OCI-LY1 (cell line): ENCODE results near the gene KCNJ4.

Experiments used
- H2AFZ ChIP-seq: fragments of 200-600 bp; sonication (generic), shearing (Covaris generic); 2 replicates; pipeline ENCODE4 v1.6.0; 2014; ENCODE audit warnings: antibody characterized with exemption, mild to moderate bottlenecking, low read length
- H3F3A ChIP-seq: fragments of 200-600 bp; sonication (generic), shearing (Covaris generic); 2 replicates; pipeline ENCODE4 v1.6.0; 2014; ENCODE audit warnings: mild to moderate bottlenecking, antibody characterized with exemption, low read length, moderate library complexity; ENCODE audit not compliant: insufficient read depth
- H3K27ac ChIP-seq: fragments of 200-600 bp; sonication (generic); 2 replicates; pipeline ENCODE4 v1.5.1; 2014; ENCODE audit warnings: low read length, mixed run types, mild to moderate bottlenecking, low read depth; ENCODE audit not compliant: poor library complexity, severe bottlenecking
- H3K27me3 ChIP-seq: fragments of 200-600 bp; sonication (generic); 2 replicates; pipeline ENCODE4 v1.6.0; 2014; ENCODE audit warnings: antibody characterized with exemption, mild to moderate bottlenecking, low read length, moderate library complexity; ENCODE audit not compliant: insufficient read depth
- H3K36me3 ChIP-seq: fragments of 200-600 bp; sonication (generic); 2 replicates; pipeline ENCODE4 v1.6.1; 2014; ENCODE audit warnings: mild to moderate bottlenecking, antibody characterized with exemption, low read length, moderate library complexity, mixed read lengths; ENCODE audit not compliant: insufficient read depth
- H3K4me1 ChIP-seq: fragments of 200-600 bp; sonication (generic); 2 replicates; pipeline ENCODE4 v1.5.1; 2014; ENCODE audit warnings: mild to moderate bottlenecking, low read length, moderate library complexity; ENCODE audit not compliant: insufficient read depth, severe bottlenecking
- H3K4me2 ChIP-seq: fragments of 200-600 bp; sonication (generic), shearing (Covaris generic); 2 replicates; pipeline ENCODE4 v1.6.1; 2014; ENCODE audit warnings: low read length
- H3K4me3 ChIP-seq: fragments of 200-600 bp; sonication (generic); 2 replicates; pipeline ENCODE4 v1.5.1; 2014; ENCODE audit warnings: low read length, low read depth, mild to moderate bottlenecking, mixed read lengths; ENCODE audit not compliant: poor library complexity, severe bottlenecking
- H3K79me2 ChIP-seq: fragments of 200-600 bp; shearing (Covaris generic); 2 replicates; pipeline ENCODE4 v1.6.1; 2016; ENCODE audit warnings: mixed run types, low read length, mixed read lengths; ENCODE audit not compliant: insufficient read depth
- H3K9ac ChIP-seq: fragments of 200-600 bp; sonication (generic), shearing (Covaris generic); 2 replicates; pipeline ENCODE4 v1.6.1; 2014; ENCODE audit warnings: mild to moderate bottlenecking, low read length, mixed read lengths
- H3K9me2 ChIP-seq: fragments of 200-600 bp; sonication (generic), shearing (Covaris generic); 2 replicates; pipeline ENCODE4 v1.6.1; 2014; ENCODE audit warnings: low read depth, mild to moderate bottlenecking, low read length, mixed read lengths
- H3K9me3 ChIP-seq: fragments of 200-600 bp; shearing (Covaris generic); 2 replicates; pipeline ENCODE4 v1.6.1; 2014; ENCODE audit warnings: low read length, mixed read lengths
- H4K20me1 ChIP-seq: fragments of 200-600 bp; sonication (generic), shearing (Covaris generic); 2 replicates; pipeline ENCODE4 v1.6.0; 2016; ENCODE audit warnings: mild to moderate bottlenecking, low read length; ENCODE audit not compliant: insufficient read depth
- EZH2 ChIP-seq: fragments of 200-600 bp; sonication (generic), shearing (Covaris generic); IDR thresholded peaks from 2 replicates; pipeline ENCODE4 v1.8.0; 2017; ENCODE audit warnings: borderline replicate concordance, mixed run types, mild to moderate bottlenecking, antibody characterized with exemption, low read length, moderate library complexity, mixed read lengths
- TF ChIP-seq, protein P1 (sequence below): fragments of 200-600 bp; sonication (generic), shearing (Covaris generic); IDR thresholded peaks from 2 replicates; pipeline ENCODE4 v1.5.1; 2017; ENCODE audit warnings: mild to moderate bottlenecking, antibody characterized with exemption, low read length, moderate library complexity, mixed read lengths

KCNJ4 gene

DNA sequence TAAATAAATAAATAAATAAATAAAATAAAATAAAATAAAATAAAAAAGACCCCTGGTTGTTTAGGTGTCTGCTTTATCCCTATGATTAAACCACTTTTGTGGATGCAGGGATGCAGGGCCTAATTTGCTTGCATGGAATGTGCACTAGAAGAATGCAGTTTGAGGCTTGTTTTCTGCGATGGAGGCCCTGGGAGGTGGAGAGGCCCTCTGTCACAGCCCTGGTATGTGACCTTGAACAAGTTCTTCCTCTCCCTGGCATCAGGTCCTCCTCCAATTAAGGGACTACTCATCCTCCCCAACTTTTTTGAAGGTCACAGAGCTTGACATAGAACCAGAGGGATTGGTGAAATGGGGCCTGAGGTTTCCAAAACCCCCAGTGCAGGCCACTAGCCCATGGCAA is 22.7 kb downstream of the KCNJ4 start:
- no peaks in the 10 kb centered on the region for H3K36me3 ChIP-seq
- no peaks in the 10 kb centered on the region for H4K20me1 ChIP-seq
- H3F3A ChIP-seq: no peaks in the 10 kb centered on the region
- H3K27me3 ChIP-seq: 0 out of 2 replicates have a peak, but pooled peaks cover 6% of the 10 kb centered on the region
- no peak overlapping the region for H3K9ac ChIP-seq
- H3K79me2 ChIP-seq: no peaks in the 10 kb centered on the region
- no peak overlapping the region for H3K27ac ChIP-seq
- no peaks in the 10 kb centered on the region for H3K9me2 ChIP-seq
- no peaks in the 10 kb centered on the region for H3K9me3 ChIP-seq
- no peaks in the 10 kb centered on the region for H3K4me1 ChIP-seq
- no peak overlapping the region for H2AFZ ChIP-seq
- no peak for TF ChIP-seq EZH2
- TF ChIP-seq, protein P1, sequence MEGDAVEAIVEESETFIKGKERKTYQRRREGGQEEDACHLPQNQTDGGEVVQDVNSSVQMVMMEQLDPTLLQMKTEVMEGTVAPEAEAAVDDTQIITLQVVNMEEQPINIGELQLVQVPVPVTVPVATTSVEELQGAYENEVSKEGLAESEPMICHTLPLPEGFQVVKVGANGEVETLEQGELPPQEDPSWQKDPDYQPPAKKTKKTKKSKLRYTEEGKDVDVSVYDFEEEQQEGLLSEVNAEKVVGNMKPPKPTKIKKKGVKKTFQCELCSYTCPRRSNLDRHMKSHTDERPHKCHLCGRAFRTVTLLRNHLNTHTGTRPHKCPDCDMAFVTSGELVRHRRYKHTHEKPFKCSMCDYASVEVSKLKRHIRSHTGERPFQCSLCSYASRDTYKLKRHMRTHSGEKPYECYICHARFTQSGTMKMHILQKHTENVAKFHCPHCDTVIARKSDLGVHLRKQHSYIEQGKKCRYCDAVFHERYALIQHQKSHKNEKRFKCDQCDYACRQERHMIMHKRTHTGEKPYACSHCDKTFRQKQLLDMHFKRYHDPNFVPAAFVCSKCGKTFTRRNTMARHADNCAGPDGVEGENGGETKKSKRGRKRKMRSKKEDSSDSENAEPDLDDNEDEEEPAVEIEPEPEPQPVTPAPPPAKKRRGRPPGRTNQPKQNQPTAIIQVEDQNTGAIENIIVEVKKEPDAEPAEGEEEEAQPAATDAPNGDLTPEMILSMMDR: no peak
- no peak overlapping the region for H3K4me2 ChIP-seq
- no peak overlapping the region for H3K4me3 ChIP-seq

DNA sequence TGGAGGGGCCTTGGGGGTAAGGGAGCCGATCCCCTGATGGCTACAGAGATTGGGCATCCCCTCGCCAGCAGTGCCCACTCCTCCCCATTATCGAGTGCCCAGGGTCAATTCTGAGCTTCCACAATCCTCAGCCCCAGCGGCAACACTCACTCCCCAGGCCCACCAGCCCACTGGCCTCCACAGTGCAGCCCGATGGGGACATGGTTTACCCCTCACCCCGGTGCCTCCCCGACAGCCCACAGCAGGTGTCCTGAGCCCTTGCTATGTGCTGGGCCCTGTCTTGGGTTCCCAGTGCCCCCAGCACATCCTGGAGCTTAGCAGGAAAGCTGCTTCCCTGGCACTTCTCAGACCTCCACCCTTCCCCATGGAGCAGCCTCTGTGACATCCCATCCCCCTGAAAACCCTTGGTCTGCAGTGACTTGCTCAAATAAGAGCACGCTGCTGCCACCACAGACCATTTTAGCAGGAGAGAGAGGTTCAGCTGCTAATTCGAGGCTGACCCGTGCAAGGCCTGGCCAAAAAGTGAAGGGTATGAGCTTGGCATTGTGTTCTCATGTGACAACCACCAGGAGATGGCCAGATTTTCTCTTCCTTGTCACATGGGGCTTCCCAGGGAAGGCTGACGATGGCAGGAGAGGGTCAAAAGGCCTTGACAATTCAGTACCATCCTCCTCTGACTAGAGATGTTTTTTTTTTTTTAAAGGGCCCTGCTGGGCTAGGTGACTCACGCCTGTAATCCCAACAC is 23.6 kb downstream of the KCNJ4 start:
- Histone ChIP-seq H4K20me1 (no peaks in the 10 kb centered on the region), H3K79me2 (no peaks in the 10 kb centered on the region), H3K4me2 (no peak overlapping the region), H3K4me3 (no peak overlapping the region), H3K27ac (no peak overlapping the region), H3F3A (no peaks in the 10 kb centered on the region), H3K4me1 (no peaks in the 10 kb centered on the region), H3K9me2 (no peaks in the 10 kb centered on the region), H2AFZ (no peak overlapping the region), H3K9me3 (no peaks in the 10 kb centered on the region), H3K36me3 (no peaks in the 10 kb centered on the region), H3K27me3 (0 out of 2 replicates have a peak, but pooled peaks cover 4% of the 10 kb centered on the region), H3K9ac (no peak overlapping the region)
- TF ChIP-seq, protein P1: no peak
- no peak for TF ChIP-seq EZH2

DNA sequence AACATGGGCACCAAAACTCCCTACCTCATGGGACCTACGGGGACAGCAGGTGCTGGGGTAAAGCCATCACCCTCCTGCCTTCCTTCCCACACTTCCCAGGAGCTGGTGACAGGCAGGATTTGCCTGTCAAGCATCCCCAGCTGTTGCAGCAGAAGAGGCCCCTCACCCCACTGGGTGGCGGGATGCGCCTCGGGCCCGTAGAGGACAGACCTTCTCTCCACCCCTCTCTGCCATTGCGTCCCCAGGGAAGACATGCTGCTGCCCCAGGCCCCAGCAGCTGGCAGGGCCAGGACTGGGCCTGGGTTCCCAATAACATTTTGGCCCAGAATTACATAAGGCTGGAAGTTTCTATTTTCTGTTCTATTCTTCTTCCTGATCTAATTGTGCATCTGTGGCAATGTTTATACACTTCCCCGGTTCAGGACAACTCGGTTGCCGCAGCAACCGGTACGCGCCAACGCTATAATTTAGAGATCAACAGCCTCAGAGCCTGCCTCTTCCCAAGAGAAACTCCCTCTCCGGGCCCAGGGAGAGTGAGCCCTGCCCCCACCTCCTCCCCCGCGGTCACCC is 25.4 kb downstream of the KCNJ4 start:
- H3F3A ChIP-seq: no peaks in the 10 kb centered on the region
- H3K9me2 ChIP-seq: no peaks in the 10 kb centered on the region
- no peaks in the 10 kb centered on the region for H4K20me1 ChIP-seq
- H3K4me2 ChIP-seq: no peak overlapping the region
- H3K9ac ChIP-seq: no peak overlapping the region
- no peaks in the 10 kb centered on the region for H3K27me3 ChIP-seq
- H3K36me3 ChIP-seq: no peaks in the 10 kb centered on the region
- H3K79me2 ChIP-seq: no peaks in the 10 kb centered on the region
- H3K4me1 ChIP-seq: no peaks in the 10 kb centered on the region
- no peak overlapping the region for H3K4me3 ChIP-seq
- TF ChIP-seq EZH2: no peak
- TF ChIP-seq, protein P1: no peak
- H3K27ac ChIP-seq: no peak overlapping the region
- H3K9me3 ChIP-seq: no peaks in the 10 kb centered on the region
- no peak overlapping the region for H2AFZ ChIP-seq
